Measurements from ENCODE around the gene GPR12. TPM values are rescaled to one million over a fixed set of nuclear protein-coding genes. Genes with fewer than 3 reads are reported as not detected.
A peak's percentile ranks its signal among the peaks of the same experiment; 100 is the strongest.

The GPR12 gene
- total RNA-seq = not detected in 2 replicates
- not detected in 2 replicates for polyA plus RNA-seq
- not detected in 2 replicates for polyA plus RNA-seq (2011; cell fraction: cytosol; rRNA removed)
- polyA plus RNA-seq (2011; cell fraction: nucleus; rRNA removed) = not detected in 2 replicates
- polyA plus RNA-seq (2012) = not detected in 2 replicates
- polyA minus RNA-seq = not detected in 2 replicates
- not detected for polyA minus RNA-seq (2011; cell fraction: cytosol; rRNA and poly(A)+ RNA removed)
- not detected in 2 replicates for polyA minus RNA-seq (2011; cell fraction: nucleus; rRNA and poly(A)+ RNA removed)
- not detected for Bru-seq, nascent RNA
- not detected for BruChase-seq, experiment 1, labeled RNA remaining after a 6-hour chase
- BruChase-seq, experiment 2, labeled RNA remaining after a 2-hour chase = not detected
- long read RNA-seq = 0 reads

- CTCF ChIA-PET = no interaction called here
- Histone ChIP-seq H3K9me3 (replicated peaks; ENCODE audit: control insufficient read depth, insufficient read depth, low read length) (no peaks in the 10 kb centered on the region), H3K27me3 (ENCODE audit: control insufficient read depth in 2 of 2, insufficient read depth in 2 of 2, low read length in 2 of 2) (peaks cover 40 to 48% of the 10 kb centered on the region in 2 experiments), H3K4me3 (replicated peaks in 1 of 3; ENCODE audit: insufficient read depth in 1 of 3, low read depth in 1 of 3, low read length in 3 of 3) (no peak within 1 kb of the TSS), H2AFZ (ENCODE audit: low read depth, low read length) (no peak within 1 kb of the TSS), H3K27ac (ENCODE audit: insufficient read depth, low read depth, low read length) (no peak within 1 kb of the TSS), H3K9me1 (replicated peaks; ENCODE audit: control insufficient read depth, extremely low read depth, insufficient read depth, low read length) (no peaks in the 10 kb centered on the region), H3K79me2 (ENCODE audit: control insufficient read depth, insufficient read depth, low read length) (no peaks in the 10 kb centered on the region), H3K4me1 (ENCODE audit: control insufficient read depth, extremely low read depth, insufficient read depth, low read length) (no peaks in the 10 kb centered on the region), H3K9ac (replicated peaks; ENCODE audit: extremely low read depth, insufficient read depth, low read length) (no peak within 1 kb of the TSS), H3K36me3 (ENCODE audit: control insufficient read depth in 2 of 2, extremely low read depth in 1 of 2, insufficient read depth in 2 of 2, low read length in 2 of 2) (no peaks in the 10 kb centered on the region), H4K20me1 (replicated peaks; ENCODE audit: control insufficient read depth, extremely low read depth, insufficient read depth, low read length) (no peaks in the 10 kb centered on the region), H3K4me2 (ENCODE audit: insufficient read depth, low read length) (no peak within 1 kb of the TSS)
- DNase-seq (ENCODE audit: low read depth, low spot score) = peak; percentile 3
- POLR2A ChIA-PET = no interaction called here
- BruUV-seq (replicated peaks) = no TSS peak
- dilution Hi-C loops (cut with MboI; ENCODE audit: extremely low pct_ligation_motif_present, low sequenced_read_pairs) = no loop called here
- no peak for FAIRE-seq
- intact Hi-C loops (cut with micrococcal nuclease) = no loop called here
- TF ChIP-seq GATA2 (IDR thresholded peaks at IDR 0.05; ENCODE audit: insufficient read depth, insufficient read length, low read depth, low read length) (no peak), CTCF (IDR thresholded peaks at IDR 0.05; ENCODE audit: extremely low read depth in 1 of 2, insufficient read depth in 1 of 2, low read depth in 1 of 2, low read length in 2 of 2) (no peak), EZH2 (IDR thresholded peaks at IDR 0.05; ENCODE audit: borderline replicate concordance, low read depth, low read length, severe bottlenecking) (peak; percentile 82), POLR2A (IDR thresholded peaks at IDR 0.05; ENCODE audit: low read depth, low read length) (no peak), FOS (IDR thresholded peaks at IDR 0.05; ENCODE audit: borderline replicate concordance, insufficient read depth, low read length) (no peak)
These were observed at the start of gene GPR12 for GRCh38 chr13:26759907-26760831. TSS of gene GPR12 (minus strand) at chr13:26760786. CDS start at chr13:26759827, 959 bp downstream.
